GM10266 (cell line): ENCODE data around the gene MAPK1.
"Not testable (repeated sequence)": the region's sequence is repeated elsewhere in the genome, so short reads cannot be mapped to it uniquely, and the experiment has no call there.

Experiments used
- DNase-seq: peaks from one replicate; pipeline ENCODE4 v3.0.0; 2012; ENCODE audit errors: extremely low spot score
- TF ChIP-seq, protein P1 (sequence below): IDR thresholded peaks from 2 replicates; pipeline ENCODE4 v1.5.1; 2012; ENCODE audit warnings: mild to moderate bottlenecking, low read depth; ENCODE audit not compliant: control insufficient read depth, insufficient read depth; ENCODE audit errors: missing control alignments

The MAPK1 gene

DNA sequence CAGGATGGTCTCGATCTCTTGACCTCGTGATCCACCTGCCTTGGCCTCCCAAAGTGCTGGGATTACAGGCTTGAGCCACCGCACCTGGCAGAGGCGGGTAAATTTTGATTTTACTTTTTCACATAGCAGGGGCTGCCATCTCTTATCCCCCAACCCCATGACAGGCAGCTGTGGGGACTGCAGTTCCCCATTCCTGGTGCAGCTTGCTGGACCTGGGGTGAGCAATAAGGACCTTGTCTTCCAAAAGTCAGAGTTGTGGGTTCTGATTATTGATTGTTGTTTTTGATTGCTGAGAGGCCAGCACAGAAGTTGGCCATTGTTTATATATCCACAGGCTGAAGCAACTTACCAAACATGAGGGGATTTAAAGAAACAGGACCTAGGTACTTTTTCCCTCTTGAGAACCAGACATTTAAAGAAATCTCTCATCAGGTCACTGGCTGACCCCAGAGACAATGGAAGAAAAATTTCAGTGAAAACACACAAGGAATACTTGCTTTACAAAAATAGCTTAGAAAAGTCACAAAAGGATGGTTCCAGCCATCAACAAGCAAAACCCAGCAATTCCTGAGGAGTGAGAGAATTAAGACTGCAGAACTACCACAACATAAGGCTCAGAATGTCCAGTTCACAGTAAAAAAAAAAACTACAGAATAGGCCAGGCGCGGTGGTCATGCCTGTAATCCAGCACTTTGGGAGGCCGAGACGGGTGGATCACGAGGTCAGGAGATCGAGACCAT, 22.0 kb upstream of the MAPK1 start:
- no peak for DNase-seq
- TF ChIP-seq, protein P1, sequence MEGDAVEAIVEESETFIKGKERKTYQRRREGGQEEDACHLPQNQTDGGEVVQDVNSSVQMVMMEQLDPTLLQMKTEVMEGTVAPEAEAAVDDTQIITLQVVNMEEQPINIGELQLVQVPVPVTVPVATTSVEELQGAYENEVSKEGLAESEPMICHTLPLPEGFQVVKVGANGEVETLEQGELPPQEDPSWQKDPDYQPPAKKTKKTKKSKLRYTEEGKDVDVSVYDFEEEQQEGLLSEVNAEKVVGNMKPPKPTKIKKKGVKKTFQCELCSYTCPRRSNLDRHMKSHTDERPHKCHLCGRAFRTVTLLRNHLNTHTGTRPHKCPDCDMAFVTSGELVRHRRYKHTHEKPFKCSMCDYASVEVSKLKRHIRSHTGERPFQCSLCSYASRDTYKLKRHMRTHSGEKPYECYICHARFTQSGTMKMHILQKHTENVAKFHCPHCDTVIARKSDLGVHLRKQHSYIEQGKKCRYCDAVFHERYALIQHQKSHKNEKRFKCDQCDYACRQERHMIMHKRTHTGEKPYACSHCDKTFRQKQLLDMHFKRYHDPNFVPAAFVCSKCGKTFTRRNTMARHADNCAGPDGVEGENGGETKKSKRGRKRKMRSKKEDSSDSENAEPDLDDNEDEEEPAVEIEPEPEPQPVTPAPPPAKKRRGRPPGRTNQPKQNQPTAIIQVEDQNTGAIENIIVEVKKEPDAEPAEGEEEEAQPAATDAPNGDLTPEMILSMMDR: no peak

DNA sequence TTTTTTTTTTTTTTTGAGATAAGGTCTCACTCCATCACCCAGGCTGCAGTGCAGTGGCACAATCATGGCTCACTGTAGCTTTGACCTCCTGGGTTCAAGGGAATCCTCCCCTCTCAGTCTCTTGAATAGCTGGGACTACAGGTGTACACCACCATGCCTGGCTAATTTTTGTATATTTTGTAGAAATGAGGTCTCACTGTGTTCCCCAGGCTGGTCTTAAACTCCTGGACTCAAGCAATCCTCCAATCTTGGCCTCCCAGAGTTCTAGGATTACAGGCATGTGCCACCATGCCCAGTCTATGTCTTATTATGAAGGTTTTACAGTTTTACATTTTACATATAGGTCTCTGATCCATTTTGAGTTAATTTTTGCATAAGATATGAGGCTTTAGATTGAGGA, 20.4 kb upstream of the MAPK1 start:
- TF ChIP-seq, protein P1: no peak
- no peak for DNase-seq

- DNase-seq: not testable (repeated sequence)
Observed at GRCh38 chr22:21883930-21884329, 16.5 kb upstream of the MAPK1 start.

GRCh38 chr22:21882754-21883333, 15.4 kb upstream of the MAPK1 start:
- not testable (repeated sequence) for DNase-seq

- no peak for DNase-seq
- TF ChIP-seq, protein P1: no peak
Observed at GRCh38 chr22:21881841-21882753, 14.7 kb upstream of the MAPK1 start.

- TF ChIP-seq, protein P1: no peak
- DNase-seq: no peak
Observed at GRCh38 chr22:21876486-21877176, 9.2 kb upstream of the MAPK1 start.

GRCh38 chr22:21874953-21875352, 7.5 kb upstream of the MAPK1 start:
- not testable (repeated sequence) for DNase-seq

DNA sequence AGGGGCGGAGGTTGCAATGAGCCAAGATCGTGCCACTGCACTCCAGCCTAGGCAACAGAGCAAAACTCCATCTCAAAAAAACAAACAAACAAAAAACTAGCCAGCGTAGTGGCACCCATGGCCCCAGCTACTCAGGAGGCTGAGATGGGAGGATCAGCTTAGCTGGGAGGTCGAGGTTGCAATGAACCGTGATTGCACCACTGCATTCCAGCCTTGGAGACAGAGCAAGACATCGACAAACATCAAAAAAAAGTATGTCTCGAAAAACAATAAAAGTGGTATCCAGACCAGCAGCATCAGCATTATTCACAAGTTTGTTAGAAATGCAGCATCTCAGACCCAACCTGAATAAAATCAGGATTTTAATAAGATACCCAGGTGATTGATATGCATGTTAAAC, 6.2 kb upstream of the MAPK1 start:
- no peak for DNase-seq

DNA sequence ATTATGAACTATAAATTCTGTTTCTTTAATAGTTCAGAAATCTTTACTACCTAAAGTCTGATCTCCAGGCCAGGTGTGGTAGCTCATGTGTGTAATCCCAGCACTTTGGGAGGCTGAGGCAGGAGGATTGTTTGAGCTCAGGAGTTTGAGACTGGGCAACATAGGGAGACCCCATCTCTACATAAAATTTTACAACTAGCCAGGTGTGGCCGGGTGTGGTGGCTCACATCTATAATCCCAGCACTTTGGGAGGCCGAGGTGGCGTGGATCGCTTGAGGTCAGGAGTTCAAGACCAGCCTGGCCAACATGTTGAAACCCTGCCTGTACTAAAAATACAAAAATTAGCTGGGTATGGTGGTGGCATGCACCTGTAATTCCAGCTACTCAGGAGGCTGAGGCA, 5.3 kb upstream of the MAPK1 start:
- DNase-seq: not testable (repeated sequence)

More for the DNA sequence above, 6.2 kb upstream of the MAPK1 start:
- TF ChIP-seq, protein P1: no peak
